CD14-positive monocyte (primary cell): ENCODE results near the gene FGGY. TPM values are rescaled to one million over a fixed set of nuclear protein-coding genes. Genes with fewer than 3 reads are reported as not detected.

ENCODE experiments used
- DNase-seq, 3 donors: peaks; one replicate each; pipeline ENCODE4 v3.0.0-alpha.2; 2011 to 2022
- H2AFZ ChIP-seq: 2 replicates; pipeline ENCODE4 v1.6.0; 2012; ENCODE audit warnings: mild to moderate bottlenecking, low read depth, low read length, inconsistent platforms; ENCODE audit not compliant: insufficient read depth, poor library complexity, severe bottlenecking
- H3K27ac ChIP-seq, 2 donors: 1 replicate in 1 of 2; 2 replicates in 1 of 2; pipeline ENCODE4 v1.5.1; 2012 to 2013; ENCODE audit warnings: low read length in 2 of 2, control low read depth in 1 of 2, inconsistent platforms in 1 of 2, low read depth in 1 of 2, mild to moderate bottlenecking in 1 of 2
- H3K27me3 ChIP-seq, 2 donors: one replicate each; pipeline versions ENCODE4 v1.6.0 to v1.6.1; 2011 to 2013; ENCODE audit warnings: low read length in 2 of 2; ENCODE audit not compliant: control insufficient read depth in 2 of 2, insufficient read depth in 2 of 2
- H3K36me3 ChIP-seq, 2 donors: replicated peaks in 1 of 2; 1 replicate in 1 of 2; 2 replicates in 1 of 2; pipeline versions ENCODE4 v1.5.1 to v1.6.1; 2012 to 2013; ENCODE audit warnings: low read length in 2 of 2, control low read depth in 1 of 2, inconsistent platforms in 1 of 2, mild to moderate bottlenecking in 1 of 2; ENCODE audit not compliant: insufficient read depth in 2 of 2, control insufficient read depth in 1 of 2
- H3K4me1 ChIP-seq, 2 donors: 1 replicate in 1 of 2; 2 replicates in 1 of 2; pipeline versions ENCODE4 v1.5.1 to v1.6.1; 2012 to 2013; ENCODE audit warnings: low read length in 2 of 2, control low read depth in 1 of 2, inconsistent platforms in 1 of 2, mild to moderate bottlenecking in 1 of 2, moderate library complexity in 1 of 2; ENCODE audit not compliant: insufficient read depth in 2 of 2, control insufficient read depth in 1 of 2
- H3K4me2 ChIP-seq: replicated peaks from 2 replicates; pipeline ENCODE3; 2012; ENCODE audit warnings: low read length, moderate library complexity, mild to moderate bottlenecking; ENCODE audit not compliant: poor library complexity, severe bottlenecking; ENCODE audit errors: extremely low read depth
- H3K4me3 ChIP-seq, 3 experiments: fragments of 200-600 bp in 1 of 3; sonication (generic) in 1 of 3; replicated peaks in 1 of 3; 1 replicate in 2 of 3; 2 replicates in 1 of 3; pipeline ENCODE4 v1.5.1; 2011 to 2013; ENCODE audit warnings: low read length in 3 of 3, mild to moderate bottlenecking in 3 of 3, control low read depth in 2 of 3, low read depth in 2 of 3, inconsistent platforms in 1 of 3, moderate library complexity in 1 of 3
- H3K79me2 ChIP-seq: 2 replicates; pipeline ENCODE4 v1.6.0; 2012; ENCODE audit warnings: mild to moderate bottlenecking, control low read depth, inconsistent platforms, low read length, moderate library complexity; ENCODE audit not compliant: insufficient read depth
- H3K9ac ChIP-seq: 2 replicates; pipeline ENCODE4 v1.6.0; 2017; ENCODE audit warnings: low read length, mild to moderate bottlenecking; ENCODE audit not compliant: insufficient read depth, poor library complexity, severe bottlenecking
- H3K9me3 ChIP-seq, 2 donors: replicated peaks in 1 of 2; 1 replicate in 1 of 2; 2 replicates in 1 of 2; pipeline versions ENCODE4 v1.5.1 to v1.6.1; 2012 to 2013; ENCODE audit warnings: low read length in 2 of 2, control low read depth in 1 of 2; ENCODE audit not compliant: control insufficient read depth in 1 of 2, insufficient read depth in 1 of 2
- H4K20me1 ChIP-seq: 2 replicates; pipeline ENCODE4 v1.6.0; 2012; ENCODE audit warnings: mild to moderate bottlenecking, low read length, control low read depth, moderate library complexity; ENCODE audit not compliant: insufficient read depth
- H3K27ac Mint-ChIP-seq, 7 donors: one replicate each; pipeline ENCODE4 v1.8.0; 2020; ENCODE audit warnings: mild to moderate bottlenecking in 7 of 7, mixed read lengths in 7 of 7, moderate library complexity in 6 of 7, inconsistent platforms in 2 of 7
- H3K27me3 Mint-ChIP-seq, 3 donors: one replicate each; pipeline ENCODE4 v1.8.0; 2021 to 2022; ENCODE audit warnings: low read depth in 3 of 3, mild to moderate bottlenecking in 3 of 3, mixed read lengths in 3 of 3, moderate library complexity in 3 of 3, inconsistent platforms in 1 of 3
- H3K36me3 Mint-ChIP-seq, 2 donors: one replicate each; pipeline ENCODE4 v1.8.0; 2020; ENCODE audit warnings: mixed read lengths in 2 of 2, inconsistent platforms in 1 of 2, mild to moderate bottlenecking in 1 of 2
- H3K4me1 Mint-ChIP-seq: one replicate; pipeline ENCODE4 v1.8.0; 2020; ENCODE audit warnings: mild to moderate bottlenecking, mixed read lengths
- H3K4me3 Mint-ChIP-seq, 2 donors: one replicate each; pipeline ENCODE4 v1.8.0; 2020; ENCODE audit warnings: mild to moderate bottlenecking in 2 of 2, mixed read lengths in 2 of 2, moderate library complexity in 1 of 2
- H3K9me3 Mint-ChIP-seq, 7 donors: one replicate each; pipeline ENCODE4 v1.8.0; 2020 to 2022; ENCODE audit warnings: mixed read lengths in 7 of 7, mild to moderate bottlenecking in 6 of 7, moderate library complexity in 6 of 7, inconsistent platforms in 2 of 7
- WGBS: methylation state at CpG from one replicate; pipeline ENCODE4 v1.1.5; 2013; ENCODE audit warnings: missing lambda C conversion rate; ENCODE audit not compliant: insufficient coverage; 5-methylcytosine and 5-hydroxymethylcytosine counted together
- intact Hi-C, 2 donors: fragments of 100-400 bp; cut with micrococcal nuclease; formaldehyde crosslinking; loops; one replicate each; pipeline versions ENCODE4 v1.15.0 to v1.15.1; 2023
- polyA plus RNA-seq, 3 donors: library from polyadenylated mRNA; depleted of rRNA in 1 of 3; unstranded in 2 of 3; stranded (reverse) in 1 of 3; fragments of 300-500 nt in 2 of 3; fragments of >200 nt in 1 of 3; fragmentation: Illumina TruSeq in 2 of 3; gene quantifications; 1 replicate in 2 of 3; 2 replicates in 1 of 3; pipeline ENCODE4 v1.2.3, GENCODE V29; 2012 to 2021
- TF ChIP-seq, protein P1 (sequence below): fragments of 200-600 bp; IDR thresholded peaks from one replicate; pipeline ENCODE4 v1.8.0; 2022; ENCODE audit warnings: antibody characterized with exemption, mild to moderate bottlenecking

FGGY gene
- polyA plus RNA-seq, 3 donors: 2.3 to 4.3 (median 2.9) TPM

DNA sequence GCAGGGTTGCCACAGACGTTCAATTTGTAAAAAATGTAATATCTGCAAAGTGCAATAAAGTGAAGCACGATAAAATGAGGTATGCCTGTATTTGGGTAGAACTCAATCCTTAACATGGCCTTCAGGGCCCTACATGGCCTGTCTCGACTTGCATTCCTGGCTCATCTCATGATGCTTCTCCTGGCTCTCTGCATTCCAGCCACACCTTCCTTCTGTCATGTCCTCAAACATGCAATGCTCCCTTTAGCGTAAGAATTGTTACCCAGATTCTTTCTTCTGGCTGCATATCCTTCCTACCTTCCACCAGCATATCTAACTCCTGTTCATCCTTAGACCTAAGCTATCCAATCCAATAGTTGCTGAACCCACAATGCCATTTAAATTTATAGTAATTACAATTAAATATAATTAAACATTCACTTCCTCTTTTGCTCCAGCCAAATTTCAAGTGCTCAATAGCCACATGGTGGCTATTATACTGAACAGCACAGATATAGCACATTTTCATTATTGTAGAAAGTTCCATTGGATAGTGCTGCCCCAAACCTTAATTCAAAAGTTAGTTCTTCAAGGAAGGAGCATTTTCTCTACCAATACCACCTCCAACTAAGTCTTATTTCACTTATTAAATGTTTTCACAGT, 32.6 kb downstream of the FGGY start:
- Histone ChIP-seq H3K27me3 (no peaks in the 10 kb centered on the region), H4K20me1 (no peaks in the 10 kb centered on the region), H3K27ac (no peak overlapping the region), H3K4me3 (no peak overlapping the region), H3K9me3 (no peaks in the 10 kb centered on the region), H3K9ac (no peak overlapping the region), H2AFZ (no peak overlapping the region), H3K79me2 (no peaks in the 10 kb centered on the region), H3K4me2 (no peak overlapping the region), H3K4me1 (peaks cover 13 to 14% of the 10 kb centered on the region in 2 donors), H3K36me3 (no peaks in the 10 kb centered on the region)
- DNase-seq: no peak
- Mint-ChIP-seq H3K4me1 (peaks cover 13% of the 10 kb centered on the region), H3K27ac (no peak overlapping the region), H3K4me3 (no peak overlapping the region), H3K27me3 (peaks cover 0 to 4% (median 0%) of the 10 kb centered on the region in 3 donors), H3K9me3 (peaks cover 0 to 10% (median 7%) of the 10 kb centered on the region in 7 donors), H3K36me3 (peaks cover 6 to 7% of the 10 kb centered on the region in 2 donors)
- 100% methylated on average over 3 of the region's 4 CpGs for WGBS
- intact Hi-C loops: no loop called here
- TF ChIP-seq, protein P1, sequence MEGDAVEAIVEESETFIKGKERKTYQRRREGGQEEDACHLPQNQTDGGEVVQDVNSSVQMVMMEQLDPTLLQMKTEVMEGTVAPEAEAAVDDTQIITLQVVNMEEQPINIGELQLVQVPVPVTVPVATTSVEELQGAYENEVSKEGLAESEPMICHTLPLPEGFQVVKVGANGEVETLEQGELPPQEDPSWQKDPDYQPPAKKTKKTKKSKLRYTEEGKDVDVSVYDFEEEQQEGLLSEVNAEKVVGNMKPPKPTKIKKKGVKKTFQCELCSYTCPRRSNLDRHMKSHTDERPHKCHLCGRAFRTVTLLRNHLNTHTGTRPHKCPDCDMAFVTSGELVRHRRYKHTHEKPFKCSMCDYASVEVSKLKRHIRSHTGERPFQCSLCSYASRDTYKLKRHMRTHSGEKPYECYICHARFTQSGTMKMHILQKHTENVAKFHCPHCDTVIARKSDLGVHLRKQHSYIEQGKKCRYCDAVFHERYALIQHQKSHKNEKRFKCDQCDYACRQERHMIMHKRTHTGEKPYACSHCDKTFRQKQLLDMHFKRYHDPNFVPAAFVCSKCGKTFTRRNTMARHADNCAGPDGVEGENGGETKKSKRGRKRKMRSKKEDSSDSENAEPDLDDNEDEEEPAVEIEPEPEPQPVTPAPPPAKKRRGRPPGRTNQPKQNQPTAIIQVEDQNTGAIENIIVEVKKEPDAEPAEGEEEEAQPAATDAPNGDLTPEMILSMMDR: no peak

DNA sequence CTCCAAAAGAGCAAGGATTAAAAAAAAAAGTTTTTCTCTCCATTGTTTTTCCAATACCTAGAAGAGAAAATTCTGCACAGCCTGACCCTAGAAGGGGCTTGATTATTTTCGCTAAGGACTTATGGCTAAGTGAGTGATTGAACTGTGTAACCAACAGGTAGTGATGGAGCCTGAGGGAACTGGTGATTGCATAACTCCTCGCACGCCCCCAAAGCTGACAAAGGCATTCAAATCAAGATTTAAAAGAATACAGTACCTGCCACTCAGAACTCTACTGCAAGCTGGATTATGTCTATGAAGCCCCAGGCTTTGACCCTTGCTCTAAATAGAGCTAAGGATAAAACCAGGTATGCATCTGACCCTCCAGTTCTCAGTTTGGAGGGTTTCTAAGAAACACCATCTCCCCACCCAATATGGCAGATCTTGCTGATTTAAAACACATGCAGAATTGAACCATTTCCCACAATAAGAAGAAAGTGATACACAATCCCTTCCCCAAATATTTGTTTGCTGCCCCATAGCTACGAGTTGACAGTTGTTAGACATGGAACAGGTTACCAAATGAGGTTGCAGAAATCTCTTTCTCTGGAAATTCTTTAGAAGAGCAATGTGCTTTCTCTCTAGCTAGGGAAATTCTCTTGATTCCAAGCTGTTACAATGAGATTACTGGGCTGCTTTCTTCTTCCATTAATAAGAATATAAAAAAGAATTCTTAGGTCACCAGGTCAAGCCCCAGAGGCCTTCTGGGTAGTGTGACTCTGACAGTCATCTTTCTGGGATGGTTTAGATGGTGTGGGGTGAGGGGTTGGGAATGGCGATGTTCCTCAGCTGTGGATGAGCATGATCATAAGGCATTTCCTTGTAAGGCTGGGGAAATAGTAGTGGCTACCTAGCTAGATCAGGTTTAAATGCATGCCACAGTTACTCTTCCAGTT, 35.1 kb downstream of the FGGY start:
- H3K4me2 ChIP-seq: no peak overlapping the region
- no peak overlapping the region for H2AFZ ChIP-seq
- TF ChIP-seq, protein P1: no peak
- no peaks in the 10 kb centered on the region for H3K79me2 ChIP-seq
- no peaks in the 10 kb centered on the region for H3K36me3 ChIP-seq
- H3K4me1 ChIP-seq: peaks cover 13 to 14% of the 10 kb centered on the region in 2 donors
- intact Hi-C loops: no loop called here
- WGBS: 100% methylated on average over 1 of the region's 5 CpGs
- Mint-ChIP-seq H3K9me3 (peaks cover 0 to 2% (median 0%) of the 10 kb centered on the region in 7 donors), H3K27me3 (peaks cover 0 to 4% (median 0%) of the 10 kb centered on the region in 3 donors), H3K36me3 (peaks cover 2 to 4% of the 10 kb centered on the region in 2 donors), H3K4me3 (no peak overlapping the region), H3K27ac (no peak overlapping the region), H3K4me1 (peaks cover 13% of the 10 kb centered on the region)
- no peak overlapping the region for H3K9ac ChIP-seq
- H3K27me3 ChIP-seq: no peaks in the 10 kb centered on the region
- no peak overlapping the region for H3K27ac ChIP-seq
- H4K20me1 ChIP-seq: no peaks in the 10 kb centered on the region
- H3K4me3 ChIP-seq: no peak overlapping the region
- no peaks in the 10 kb centered on the region for H3K9me3 ChIP-seq
- DNase-seq: no peak
